Measurements from ENCODE around the gene CBX1. TPM values are rescaled to one million over a fixed set of nuclear protein-coding genes. Genes with fewer than 3 reads are reported as not detected.
"Not testable (repeated sequence)": the region's sequence is repeated elsewhere in the genome, so short reads cannot be mapped to it uniquely, and the experiment has no call there.

Gene CBX1
- total and polyA plus RNA-seq, 7 donors, result 26.6 to 69.6 (median 34.8) TPM

GRCh38 chr17:48095611-48096010 is 5.7 kb downstream of the CBX1 start:
- no peak for TF ChIP-seq CTCF (IDR thresholded peaks at IDR 0.05)
- Histone ChIP-seq H3K36me3 (ENCODE audit: insufficient read depth in 1 of 2, low read depth in 1 of 2) (peaks cover 0 to 13% of the 10 kb centered on the region in 2 donors), H3K4me1 (peaks cover 7% of the 10 kb centered on the region), H3K4me3 (no peak overlapping the region), H3K9me3 (no peaks in the 10 kb centered on the region), H3K27me3 (ENCODE audit: insufficient read depth in 3 of 3, low read length in 2 of 3) (no peaks in the 10 kb centered on the region), H3K27ac (no peak overlapping the region)
- ATAC-seq (no peak), DNase-seq (no peak)
- 84 to 91% (median 87%) methylated on average over 4 of the region's 4 CpGs for WGBS, 3 donors
- intact Hi-C loops (cut with DNase I), result no loop called here

GRCh38 chr17:48093341-48094045 is 7.8 kb downstream of the CBX1 start:
- no peak for DNase-seq
- TF ChIP-seq CTCF (IDR thresholded peaks at IDR 0.05), result no peak
- no peak for ATAC-seq
- no peaks in the 10 kb centered on the region for H3K4me1 ChIP-seq
- intact Hi-C loops (cut with DNase I), result no loop called here
- no peak overlapping the region for H3K27ac ChIP-seq
- H3K4me3 ChIP-seq, result no peak overlapping the region
- H3K9me3 ChIP-seq, result no peaks in the 10 kb centered on the region
- no peaks in the 10 kb centered on the region for H3K27me3 ChIP-seq (ENCODE audit: insufficient read depth in 3 of 3, low read length in 2 of 3)
- peaks cover 0 to 13% of the 10 kb centered on the region in 2 donors for H3K36me3 ChIP-seq (ENCODE audit: insufficient read depth in 1 of 2, low read depth in 1 of 2)
- 89 to 91% (median 90%) methylated on average over 11 of the region's 11 CpGs for WGBS, 3 donors

- H3K27ac ChIP-seq, result no peak overlapping the region
- H3K27me3 ChIP-seq (ENCODE audit: insufficient read depth in 3 of 3, low read length in 2 of 3), result no peaks in the 10 kb centered on the region
- 46 to 58% (median 47%) methylated on average over 2 of the region's 2 CpGs for WGBS, 3 donors
- ATAC-seq (no peak), DNase-seq (no peak)
- no peaks in the 10 kb centered on the region for H3K36me3 ChIP-seq (ENCODE audit: insufficient read depth in 1 of 2, low read depth in 1 of 2)
- no peak overlapping the region for H3K4me3 ChIP-seq
- no peaks in the 10 kb centered on the region for H3K9me3 ChIP-seq
- TF ChIP-seq CTCF (IDR thresholded peaks at IDR 0.05), result no peak
- peaks cover 17% of the 10 kb centered on the region for H3K4me1 ChIP-seq
- intact Hi-C loops (cut with DNase I), result loop anchor here in 1 of 2 donors (10.0 kb wide), 1 partner anchor 50 kb away; no protein-coding TSS in a partner anchor
Observed at GRCh38 chr17:48084932-48085331, 16.3 kb downstream of the CBX1 start.

- WGBS, 3 donors, result 76 to 84% (median 78%) methylated on average over 5 of the region's 5 CpGs
- intact Hi-C loops (cut with DNase I), result loop anchor here in 1 of 2 donors (10.0 kb wide), 1 partner anchor 53 kb away; no protein-coding TSS in a partner anchor
- ATAC-seq (no peak), DNase-seq (no peak)
- TF ChIP-seq CTCF (IDR thresholded peaks at IDR 0.05), result no peak
- no peaks in the 10 kb centered on the region for H3K9me3 ChIP-seq
- no peak overlapping the region for H3K4me3 ChIP-seq
- H3K36me3 ChIP-seq (ENCODE audit: insufficient read depth in 1 of 2, low read depth in 1 of 2), result peaks cover 0 to 2% of the 10 kb centered on the region in 2 donors
- no peak overlapping the region for H3K27ac ChIP-seq
- H3K27me3 ChIP-seq (ENCODE audit: insufficient read depth in 3 of 3, low read length in 2 of 3), result no peaks in the 10 kb centered on the region
- H3K4me1 ChIP-seq, result peaks cover 17% of the 10 kb centered on the region
Observed at GRCh38 chr17:48081858-48082257, 19.4 kb downstream of the CBX1 start.

- not testable (repeated sequence) for H3K9me3 ChIP-seq; H3K27ac ChIP-seq; H3K4me3 ChIP-seq; ATAC-seq; H3K27me3 ChIP-seq (ENCODE audit: insufficient read depth in 3 of 3, low read length in 2 of 3); DNase-seq
- peaks cover 0 to 33% of the 10 kb centered on the region in 2 donors for H3K36me3 ChIP-seq (ENCODE audit: insufficient read depth in 1 of 2, low read depth in 1 of 2)
- peaks cover 15% of the 10 kb centered on the region for H3K4me1 ChIP-seq
- intact Hi-C loops (cut with DNase I), result loop anchor here in 1 of 2 donors (5.0 kb wide), 1 partner anchor 55 kb away; no protein-coding TSS in a partner anchor
- 90 to 95% (median 93%) methylated on average over 9 to 10 of the region's 10 CpGs for whole genome bisulfite sequencing, 3 donors
Observed at GRCh38 chr17:48077152-48077551, 24.1 kb downstream of the CBX1 start.

Measured in psoas muscle (tissue), 8 donors.